Kidney epithelial cell (primary cell): Measurements from ENCODE around the gene RAE1. TPM values are rescaled to one million over a fixed set of nuclear protein-coding genes. Genes with fewer than 3 reads are reported as not detected.

Experiments used
- DNase-seq: peaks from one replicate; pipeline ENCODE4 v3.0.0-alpha.2; 2010; ENCODE audit warnings: low read depth
- H3K27me3 ChIP-seq: 2 replicates; pipeline ENCODE4 v1.6.0; 2011; ENCODE audit warnings: low read length; ENCODE audit not compliant: control insufficient read depth, insufficient read depth
- H3K36me3 ChIP-seq: 2 replicates; pipeline ENCODE4 v1.5.1; 2011; ENCODE audit warnings: low read length; ENCODE audit not compliant: control insufficient read depth, insufficient read depth
- H3K4me3 ChIP-seq: 2 replicates; pipeline ENCODE4 v1.5.1; 2011; ENCODE audit warnings: low read depth, mild to moderate bottlenecking, control low read depth, low read length
- CTCF ChIP-seq: IDR thresholded peaks from 2 replicates; pipeline ENCODE4 v1.5.1; 2011; ENCODE audit warnings: mild to moderate bottlenecking, moderate library complexity, low read length, control low read depth, inconsistent platforms; ENCODE audit not compliant: insufficient read depth, poor library complexity, severe bottlenecking
- total RNA-seq: library from RNA; depleted of rRNA; stranded (reverse); fragments of >200 nt; gene quantifications from 2 replicates; pipeline ENCODE4 v1.2.3, GENCODE V29; 2015

RAE1 gene
- total RNA-seq, 1 donor from 2014 or later, result 42.9 TPM

- Histone ChIP-seq H3K4me3 (no peak overlapping the region), H3K36me3 (no peaks in the 10 kb centered on the region), H3K27me3 (peaks cover 17% of the 10 kb centered on the region)
- TF ChIP-seq CTCF, result no peak
- no peak for DNase-seq
Observed at GRCh38 chr20:57421253-57422220, 70.5 kb downstream of the RAE1 start.

GRCh38 chr20:57422254-57422653 lies 71.2 kb downstream of the RAE1 start:
- Histone ChIP-seq H3K4me3 (no peak overlapping the region), H3K27me3 (peaks cover 12% of the 10 kb centered on the region), H3K36me3 (no peaks in the 10 kb centered on the region)
- TF ChIP-seq CTCF, result no peak
- no peak for DNase-seq

GRCh38 chr20:57425150-57426013 lies 74.3 kb downstream of the RAE1 start:
- TF ChIP-seq CTCF, result no peak
- H3K27me3 ChIP-seq, result peaks cover 12% of the 10 kb centered on the region
- H3K36me3 ChIP-seq, result no peaks in the 10 kb centered on the region
- no peak overlapping the region for H3K4me3 ChIP-seq
- no peak for DNase-seq

- Histone ChIP-seq H3K4me3 (no peak overlapping the region), H3K27me3 (peaks cover 4% of the 10 kb centered on the region), H3K36me3 (no peaks in the 10 kb centered on the region)
- TF ChIP-seq CTCF, result no peak
- no peak for DNase-seq
Observed at GRCh38 chr20:57426271-57426689, 75.2 kb downstream of the RAE1 start.

GRCh38 chr20:57426831-57427230 lies 75.8 kb downstream of the RAE1 start:
- no peak for TF ChIP-seq CTCF
- DNase-seq, result no peak
- Histone ChIP-seq H3K4me3 (no peak overlapping the region), H3K27me3 (no peaks in the 10 kb centered on the region), H3K36me3 (no peaks in the 10 kb centered on the region)
